SK-N-SH treated with all-trans-retinoic acid at 6 μM for 48 hours (cell line): ENCODE data around the gene OR6N1.

Experiments
- CSDC2 ChIP-seq: fragments of 250-450 bp; sonication (Bioruptor Pico); IDR thresholded peaks from 2 replicates; pipeline ENCODE4 v1.5.0; 2020; ENCODE audit warnings: mild to moderate bottlenecking, moderate library complexity
- ZFP3 ChIP-seq: fragments of 250-450 bp; sonication (Bioruptor Pico); IDR thresholded peaks from 2 replicates; pipeline ENCODE4 v1.5.0; 2020; ENCODE audit warnings: mild to moderate bottlenecking, moderate library complexity

GRCh38 chr1:158801396-158801795, 29.4 kb upstream of the OR6N1 start:
- TF ChIP-seq ZFP3 (CRISPR knock-in tag) (no peak), CSDC2 (CRISPR knock-in tag) (no peak)
